Measurements from ENCODE around the gene C1orf232. TPM values are rescaled to one million over a fixed set of nuclear protein-coding genes. Genes with fewer than 3 reads are reported as not detected.

The C1orf232 gene
- total RNA-seq, 1 donor from 2014 or later = not detected

GRCh38 chr1:26156285-26157038, 12.3 kb downstream of the C1orf232 start:
- Mint-ChIP-seq H3K27ac (no peak overlapping the region), H3K4me1 (peaks cover 1% of the 10 kb centered on the region), H3K27me3 (peaks cover 55% of the 10 kb centered on the region), H3K4me3 (no peak overlapping the region), H3K9me3 (no peaks in the 10 kb centered on the region), H3K36me3 (ENCODE audit: low read depth) (no peaks in the 10 kb centered on the region)
- DNase-seq = no peak
- intact Hi-C loops (cut with micrococcal nuclease) = no loop called here

GRCh38 chr1:26155370-26156284, 13.1 kb downstream of the C1orf232 start:
- Mint-ChIP-seq H3K36me3 (ENCODE audit: low read depth) (no peaks in the 10 kb centered on the region), H3K9me3 (no peaks in the 10 kb centered on the region), H3K27ac (no peak overlapping the region), H3K27me3 (peaks cover 53% of the 10 kb centered on the region), H3K4me3 (no peak overlapping the region), H3K4me1 (peaks cover 1% of the 10 kb centered on the region)
- no peak for DNase-seq
- intact Hi-C loops (cut with micrococcal nuclease) = no loop called here

- H3K9me3 Mint-ChIP-seq = no peaks in the 10 kb centered on the region
- no peaks in the 10 kb centered on the region for H3K36me3 Mint-ChIP-seq (ENCODE audit: low read depth)
- H3K27me3 Mint-ChIP-seq = peaks cover 57% of the 10 kb centered on the region
- H3K4me1 Mint-ChIP-seq = peaks cover 1% of the 10 kb centered on the region
- intact Hi-C loops (cut with micrococcal nuclease) = no loop called here
- DNase-seq = no peak
- no peak overlapping the region for H3K4me3 Mint-ChIP-seq
- H3K27ac Mint-ChIP-seq = no peak overlapping the region
These were observed 14.0 kb downstream of the C1orf232 start for GRCh38 chr1:26154750-26155149.

- intact Hi-C loops (cut with micrococcal nuclease) = no loop called here
- no peak overlapping the region for H3K4me3 Mint-ChIP-seq
- peaks cover 1% of the 10 kb centered on the region for H3K4me1 Mint-ChIP-seq
- H3K27ac Mint-ChIP-seq = no peak overlapping the region
- H3K9me3 Mint-ChIP-seq = no peaks in the 10 kb centered on the region
- no peaks in the 10 kb centered on the region for H3K36me3 Mint-ChIP-seq (ENCODE audit: low read depth)
- DNase-seq = no peak
- H3K27me3 Mint-ChIP-seq = peaks cover 56% of the 10 kb centered on the region
These were observed 14.7 kb downstream of the C1orf232 start for GRCh38 chr1:26153966-26154532.

GRCh38 chr1:26148887-26149286, 19.9 kb downstream of the C1orf232 start:
- Mint-ChIP-seq H3K4me1 (peaks cover 2% of the 10 kb centered on the region), H3K4me3 (no peak overlapping the region), H3K36me3 (ENCODE audit: low read depth) (no peaks in the 10 kb centered on the region), H3K27ac (no peak overlapping the region), H3K27me3 (peaks cover 32% of the 10 kb centered on the region), H3K9me3 (no peaks in the 10 kb centered on the region)
- intact Hi-C loops (cut with micrococcal nuclease) = no loop called here
- DNase-seq = no peak

GRCh38 chr1:26145960-26146294, 22.8 kb downstream of the C1orf232 start:
- H3K27ac Mint-ChIP-seq = no peak overlapping the region
- peaks cover 24% of the 10 kb centered on the region for H3K27me3 Mint-ChIP-seq
- no peak for DNase-seq
- no peaks in the 10 kb centered on the region for H3K36me3 Mint-ChIP-seq (ENCODE audit: low read depth)
- H3K4me1 Mint-ChIP-seq = peaks cover 2% of the 10 kb centered on the region
- intact Hi-C loops (cut with micrococcal nuclease) = loop anchor here (1.0 kb wide), 3 partner anchors 35 to 110 kb away; partner anchors contain the start of gene PDIK1L
- no peaks in the 10 kb centered on the region for H3K9me3 Mint-ChIP-seq
- H3K4me3 Mint-ChIP-seq = no peak overlapping the region

- Mint-ChIP-seq H3K4me1 (peaks cover 2% of the 10 kb centered on the region), H3K4me3 (no peak overlapping the region), H3K27ac (no peak overlapping the region), H3K36me3 (ENCODE audit: low read depth) (no peaks in the 10 kb centered on the region), H3K9me3 (no peaks in the 10 kb centered on the region), H3K27me3 (peaks cover 24% of the 10 kb centered on the region)
- peak; percentile 93 for DNase-seq
- intact Hi-C loops (cut with micrococcal nuclease) = loop anchor here (1.0 kb wide), 3 partner anchors 34 to 109 kb away; partner anchors contain the start of gene PDIK1L
These were observed 23.5 kb downstream of the C1orf232 start for GRCh38 chr1:26145041-26145959.

GRCh38 chr1:26142159-26142558, 26.6 kb downstream of the C1orf232 start:
- no peaks in the 10 kb centered on the region for H3K9me3 Mint-ChIP-seq
- no peak overlapping the region for H3K4me3 Mint-ChIP-seq
- no peak overlapping the region for H3K27ac Mint-ChIP-seq
- peaks cover 10% of the 10 kb centered on the region for H3K27me3 Mint-ChIP-seq
- H3K36me3 Mint-ChIP-seq (ENCODE audit: low read depth) = no peaks in the 10 kb centered on the region
- peaks cover 12% of the 10 kb centered on the region for H3K4me1 Mint-ChIP-seq
- DNase-seq = no peak
- intact Hi-C loops (cut with micrococcal nuclease) = no loop called here

GRCh38 chr1:26138974-26139558, 29.7 kb downstream of the C1orf232 start:
- Mint-ChIP-seq H3K27me3 (peaks cover 6% of the 10 kb centered on the region), H3K9me3 (no peaks in the 10 kb centered on the region), H3K36me3 (ENCODE audit: low read depth) (no peaks in the 10 kb centered on the region), H3K4me3 (no peak overlapping the region), H3K27ac (no peak overlapping the region), H3K4me1 (peaks cover 10% of the 10 kb centered on the region)
- no peak for DNase-seq
- intact Hi-C loops (cut with micrococcal nuclease) = no loop called here

GRCh38 chr1:26134466-26134865, 34.3 kb downstream of the C1orf232 start:
- H3K9me3 Mint-ChIP-seq = no peaks in the 10 kb centered on the region
- no peaks in the 10 kb centered on the region for H3K27me3 Mint-ChIP-seq
- H3K4me3 Mint-ChIP-seq = no peak overlapping the region
- no peak overlapping the region for H3K27ac Mint-ChIP-seq
- no peaks in the 10 kb centered on the region for H3K36me3 Mint-ChIP-seq (ENCODE audit: low read depth)
- H3K4me1 Mint-ChIP-seq = peaks cover 14% of the 10 kb centered on the region
- intact Hi-C loops (cut with micrococcal nuclease) = no loop called here
- DNase-seq = no peak

GRCh38 chr1:26132834-26133167, 36.0 kb downstream of the C1orf232 start:
- H3K36me3 Mint-ChIP-seq (ENCODE audit: low read depth) = no peaks in the 10 kb centered on the region

GRCh38 chr1:26132128-26132833, 36.5 kb downstream of the C1orf232 start:
- H3K27ac Mint-ChIP-seq = no peak overlapping the region
- no peak overlapping the region for H3K4me3 Mint-ChIP-seq
- no peak for DNase-seq
- no peaks in the 10 kb centered on the region for H3K27me3 Mint-ChIP-seq
- no peaks in the 10 kb centered on the region for H3K9me3 Mint-ChIP-seq
- intact Hi-C loops (cut with micrococcal nuclease) = no loop called here
- H3K4me1 Mint-ChIP-seq = peaks cover 19% of the 10 kb centered on the region
- no peaks in the 10 kb centered on the region for H3K36me3 Mint-ChIP-seq (ENCODE audit: low read depth)

More at GRCh38 chr1:26132834-26133167, 36.0 kb downstream of the C1orf232 start:
- no peak overlapping the region for H3K27ac Mint-ChIP-seq
- intact Hi-C loops (cut with micrococcal nuclease) = no loop called here
- no peaks in the 10 kb centered on the region for H3K27me3 Mint-ChIP-seq
- H3K9me3 Mint-ChIP-seq = no peaks in the 10 kb centered on the region
- DNase-seq = no peak
- no peak overlapping the region for H3K4me3 Mint-ChIP-seq
- peaks cover 14% of the 10 kb centered on the region for H3K4me1 Mint-ChIP-seq

Data from activated CD4-positive, alpha-beta T cell treated with anti-CD3 and anti-CD28 coated beads, Interleukin-2, amount 10 ng/mL, durations not matched to agents 24 days and 14 days (primary cell).